Measurements from ENCODE around the gene BEX2.
A peak's percentile ranks its signal among the peaks of the same experiment; 100 is the strongest.
"Not testable (repeated sequence)": the region's sequence is repeated elsewhere in the genome, so short reads cannot be mapped to it uniquely, and the experiment has no call there.

BEX2 gene

GRCh38 chrX:103310555-103311398, at the start of gene BEX2:
Gene BEX2 (minus strand): TSS chrX:103310990. CDS start chrX:103309976, 1,014 bp downstream.
- DNase-seq (ENCODE audit: low read depth), result peak; percentile 17
- TF ChIP-seq, protein P1, sequence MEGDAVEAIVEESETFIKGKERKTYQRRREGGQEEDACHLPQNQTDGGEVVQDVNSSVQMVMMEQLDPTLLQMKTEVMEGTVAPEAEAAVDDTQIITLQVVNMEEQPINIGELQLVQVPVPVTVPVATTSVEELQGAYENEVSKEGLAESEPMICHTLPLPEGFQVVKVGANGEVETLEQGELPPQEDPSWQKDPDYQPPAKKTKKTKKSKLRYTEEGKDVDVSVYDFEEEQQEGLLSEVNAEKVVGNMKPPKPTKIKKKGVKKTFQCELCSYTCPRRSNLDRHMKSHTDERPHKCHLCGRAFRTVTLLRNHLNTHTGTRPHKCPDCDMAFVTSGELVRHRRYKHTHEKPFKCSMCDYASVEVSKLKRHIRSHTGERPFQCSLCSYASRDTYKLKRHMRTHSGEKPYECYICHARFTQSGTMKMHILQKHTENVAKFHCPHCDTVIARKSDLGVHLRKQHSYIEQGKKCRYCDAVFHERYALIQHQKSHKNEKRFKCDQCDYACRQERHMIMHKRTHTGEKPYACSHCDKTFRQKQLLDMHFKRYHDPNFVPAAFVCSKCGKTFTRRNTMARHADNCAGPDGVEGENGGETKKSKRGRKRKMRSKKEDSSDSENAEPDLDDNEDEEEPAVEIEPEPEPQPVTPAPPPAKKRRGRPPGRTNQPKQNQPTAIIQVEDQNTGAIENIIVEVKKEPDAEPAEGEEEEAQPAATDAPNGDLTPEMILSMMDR (IDR thresholded peaks at IDR 0.05; ENCODE audit: low read length, missing control alignments), result no peak
- H3K4me3 ChIP-seq (replicated peaks; ENCODE audit: low read depth, low read length), result peak within 1 kb of the TSS; percentile 44

DNA sequence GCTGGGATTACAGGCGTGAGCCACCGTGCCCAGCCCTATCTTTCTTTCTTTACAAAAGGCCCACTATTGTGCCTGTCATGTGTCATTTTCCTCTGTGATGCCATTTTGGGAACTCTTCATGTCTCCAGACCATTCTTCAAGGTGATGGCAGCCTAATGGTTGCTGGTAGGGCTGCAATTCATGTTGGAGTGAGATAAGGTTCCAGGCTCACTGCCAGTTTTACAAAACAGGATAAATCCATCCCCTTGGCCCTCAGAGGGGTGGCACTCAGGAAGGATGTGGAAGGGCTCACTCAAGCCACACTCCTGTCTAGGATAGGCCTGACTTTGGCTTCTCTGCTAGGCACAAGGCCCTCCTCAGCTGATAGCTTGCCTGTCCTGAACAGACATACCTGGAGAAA, 49.3 kb upstream of the BEX2 start:
- peak; percentile 53 for DNase-seq (ENCODE audit: low read depth)
- TF ChIP-seq, protein P1 (IDR thresholded peaks at IDR 0.05; ENCODE audit: low read length, missing control alignments), result no peak

GRCh38 chrX:103359605-103360004, 48.8 kb upstream of the BEX2 start:
- H3K4me3 ChIP-seq (replicated peaks; ENCODE audit: low read depth, low read length); DNase-seq (ENCODE audit: low read depth): not testable (repeated sequence)

More for the DNA sequence above, 49.3 kb upstream of the BEX2 start:
- H3K4me3 ChIP-seq (replicated peaks; ENCODE audit: low read depth, low read length), result no peak overlapping the region

GRCh38 chrX:103357871-103358270, 47.1 kb upstream of the BEX2 start:
- TF ChIP-seq, protein P1 (IDR thresholded peaks at IDR 0.05; ENCODE audit: low read length, missing control alignments), result no peak
- H3K4me3 ChIP-seq (replicated peaks; ENCODE audit: low read depth, low read length), result peak overlapping the region; percentile 91

DNA sequence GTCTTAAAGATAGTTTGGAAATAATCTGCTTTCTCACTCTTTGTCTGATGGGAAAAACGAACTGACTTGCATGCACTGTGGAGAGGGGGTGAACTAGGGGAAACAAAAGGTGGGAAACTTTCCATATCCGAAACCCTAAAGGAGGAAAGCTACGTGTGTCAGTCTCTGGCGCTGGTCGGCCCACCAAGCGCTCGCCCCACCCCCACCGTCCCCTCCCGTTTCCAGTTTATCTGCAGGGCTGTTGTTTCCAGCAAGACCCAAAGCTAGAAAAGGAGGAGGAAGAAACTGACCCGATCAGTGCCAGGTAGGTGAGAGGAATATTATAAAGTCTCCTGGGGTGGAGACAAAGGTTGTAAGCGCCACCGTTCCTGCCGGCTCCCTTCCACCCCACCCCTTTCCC, 46.1 kb upstream of the BEX2 start:
- peak overlapping the region; percentile 91 for H3K4me3 ChIP-seq (replicated peaks; ENCODE audit: low read depth, low read length)
- TF ChIP-seq, protein P1 (IDR thresholded peaks at IDR 0.05; ENCODE audit: low read length, missing control alignments), result no peak
- DNase-seq (ENCODE audit: low read depth), result no peak

More at GRCh38 chrX:103357871-103358270, 47.1 kb upstream of the BEX2 start:
- no peak for DNase-seq (ENCODE audit: low read depth)

DNA sequence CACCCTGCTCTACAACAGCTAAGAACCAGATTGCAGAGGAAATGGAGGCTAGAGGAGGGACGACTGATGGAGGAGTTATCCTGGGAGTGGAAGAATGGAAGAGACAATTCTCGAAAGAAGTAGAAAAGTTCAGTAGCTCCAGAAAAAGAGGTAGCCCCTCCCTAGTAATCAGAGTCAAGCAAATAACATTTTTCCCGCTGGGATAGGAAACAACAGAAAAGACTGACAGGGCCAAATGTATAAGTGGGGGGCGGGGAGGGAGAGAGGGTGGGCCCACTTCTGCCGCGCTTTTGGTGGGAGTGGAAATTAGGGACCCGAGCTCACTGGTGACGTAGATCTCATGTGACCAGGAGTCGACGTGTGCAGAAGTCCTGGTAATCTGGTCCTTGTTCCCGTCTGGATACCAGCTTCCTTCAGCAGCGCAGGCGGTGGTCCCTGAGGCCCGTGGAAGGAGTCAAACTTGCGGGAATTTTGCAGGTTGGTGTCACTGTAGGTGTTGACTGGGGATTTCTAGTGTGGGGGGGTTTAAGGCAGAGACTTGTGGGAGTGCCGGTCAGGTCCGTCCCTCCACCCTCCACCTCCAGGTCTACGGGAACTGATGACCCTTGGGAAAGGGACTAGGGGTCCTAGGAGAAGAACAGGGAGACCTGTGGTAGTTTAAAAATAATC, 45.5 kb upstream of the BEX2 start, which contains the start of gene TCEAL9:
TCEAL9 (plus strand) TSS at position 377 of the 669 bp plus-strand sequence. CDS start 1,179 bp downstream, outside the sequence.
- DNase-seq (ENCODE audit: low read depth), result peak; percentile 90

More for the DNA sequence above, 45.5 kb upstream of the BEX2 start, which contains the start of gene TCEAL9:
- TF ChIP-seq, protein P1 (IDR thresholded peaks at IDR 0.05; ENCODE audit: low read length, missing control alignments), result no peak
- peak within 1 kb of the TSS; percentile 91 for H3K4me3 ChIP-seq (replicated peaks; ENCODE audit: low read depth, low read length)

Measured in fibroblast of pulmonary artery (primary cell).